Left ventricle myocardium inferior (tissue), 1 donor: ENCODE data around the gene B3GNT7. TPM values are rescaled to one million over a fixed set of nuclear protein-coding genes. Genes with fewer than 3 reads are reported as not detected.

Experiments
- DNase-seq: peaks from one replicate; pipeline ENCODE4 v3.0.0-alpha.2; 2020
- H3K27ac ChIP-seq: fragments of 200-600 bp; replicated peaks from 2 replicates; pipeline ENCODE4 v1.8.0; 2021
- H3K27me3 ChIP-seq: fragments of 200-600 bp; 2 replicates; pipeline ENCODE4 v1.8.0; 2021; ENCODE audit warnings: low read depth
- H3K36me3 ChIP-seq: fragments of 200-600 bp; 2 replicates; pipeline ENCODE4 v1.8.0; 2021
- H3K4me1 ChIP-seq: fragments of 200-600 bp; 2 replicates; pipeline ENCODE4 v1.8.0; 2021
- H3K4me3 ChIP-seq: fragments of 200-600 bp; 2 replicates; pipeline ENCODE4 v1.8.0; 2021; ENCODE audit warnings: mild to moderate bottlenecking, moderate library complexity
- H3K9me3 ChIP-seq: fragments of 200-600 bp; replicated peaks from 2 replicates; pipeline ENCODE4 v1.8.0; 2021
- intact Hi-C: fragments of 100-400 bp; cut with micrococcal nuclease; formaldehyde crosslinking; loops from one replicate; pipeline ENCODE4 v1.11.0; 2022
- microRNA-seq: library from miRNA; unstranded; fragments of <30 nt; microRNA quantifications from one replicate; pipeline ENCODE4 v1.2.0, GENCODE V29; 2020
- total RNA-seq: library from RNA; stranded (reverse); fragmentation: NEBNext Ultra II Directional; extraction: Animal tissue kit (Norgen Biotek cat#: 25700); gene quantifications from one replicate; pipeline ENCODE4 v1.2.1, GENCODE V29; 2021
- TF ChIP-seq, protein P1 (sequence below): fragments of 200-600 bp; IDR thresholded peaks from 2 replicates; pipeline ENCODE4 v1.8.0; 2021; ENCODE audit warnings: antibody characterized with exemption, mild to moderate bottlenecking, borderline replicate concordance
- donor health status: DM: no; HTN: yes; CAD: no; lungs with severe emphysema.

Gene B3GNT7
- total RNA-seq, 1 donor from 2014 or later, result 2.4 TPM

DNA sequence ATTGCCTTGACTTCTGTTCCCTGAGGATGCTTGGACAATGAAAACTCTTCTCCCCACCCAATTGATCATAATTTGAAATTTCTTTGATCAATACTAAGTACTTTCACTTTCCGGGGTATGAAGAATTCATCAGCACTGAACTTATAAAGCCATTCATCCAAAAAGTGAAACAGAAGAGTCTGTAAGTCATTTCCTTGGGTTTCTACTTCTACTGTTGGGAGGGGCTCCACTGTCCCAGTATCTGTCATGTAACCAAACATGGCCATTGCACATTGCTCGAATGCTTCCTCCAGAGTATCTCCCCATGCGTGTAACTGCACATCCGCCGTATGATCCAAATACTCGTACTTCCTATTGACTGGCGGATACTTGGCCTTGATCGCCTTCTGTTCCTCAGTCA, 38.5 kb downstream of the B3GNT7 start:
- TF ChIP-seq, protein P1, sequence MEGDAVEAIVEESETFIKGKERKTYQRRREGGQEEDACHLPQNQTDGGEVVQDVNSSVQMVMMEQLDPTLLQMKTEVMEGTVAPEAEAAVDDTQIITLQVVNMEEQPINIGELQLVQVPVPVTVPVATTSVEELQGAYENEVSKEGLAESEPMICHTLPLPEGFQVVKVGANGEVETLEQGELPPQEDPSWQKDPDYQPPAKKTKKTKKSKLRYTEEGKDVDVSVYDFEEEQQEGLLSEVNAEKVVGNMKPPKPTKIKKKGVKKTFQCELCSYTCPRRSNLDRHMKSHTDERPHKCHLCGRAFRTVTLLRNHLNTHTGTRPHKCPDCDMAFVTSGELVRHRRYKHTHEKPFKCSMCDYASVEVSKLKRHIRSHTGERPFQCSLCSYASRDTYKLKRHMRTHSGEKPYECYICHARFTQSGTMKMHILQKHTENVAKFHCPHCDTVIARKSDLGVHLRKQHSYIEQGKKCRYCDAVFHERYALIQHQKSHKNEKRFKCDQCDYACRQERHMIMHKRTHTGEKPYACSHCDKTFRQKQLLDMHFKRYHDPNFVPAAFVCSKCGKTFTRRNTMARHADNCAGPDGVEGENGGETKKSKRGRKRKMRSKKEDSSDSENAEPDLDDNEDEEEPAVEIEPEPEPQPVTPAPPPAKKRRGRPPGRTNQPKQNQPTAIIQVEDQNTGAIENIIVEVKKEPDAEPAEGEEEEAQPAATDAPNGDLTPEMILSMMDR, result no peak
- no peaks in the 10 kb centered on the region for H3K4me1 ChIP-seq
- DNase-seq, result no peak
- no peak overlapping the region for H3K4me3 ChIP-seq
- no peaks in the 10 kb centered on the region for H3K36me3 ChIP-seq
- no peaks in the 10 kb centered on the region for H3K27me3 ChIP-seq
- no peak overlapping the region for H3K27ac ChIP-seq
- intact Hi-C loops, result no loop called here
- no peaks in the 10 kb centered on the region for H3K9me3 ChIP-seq

DNA sequence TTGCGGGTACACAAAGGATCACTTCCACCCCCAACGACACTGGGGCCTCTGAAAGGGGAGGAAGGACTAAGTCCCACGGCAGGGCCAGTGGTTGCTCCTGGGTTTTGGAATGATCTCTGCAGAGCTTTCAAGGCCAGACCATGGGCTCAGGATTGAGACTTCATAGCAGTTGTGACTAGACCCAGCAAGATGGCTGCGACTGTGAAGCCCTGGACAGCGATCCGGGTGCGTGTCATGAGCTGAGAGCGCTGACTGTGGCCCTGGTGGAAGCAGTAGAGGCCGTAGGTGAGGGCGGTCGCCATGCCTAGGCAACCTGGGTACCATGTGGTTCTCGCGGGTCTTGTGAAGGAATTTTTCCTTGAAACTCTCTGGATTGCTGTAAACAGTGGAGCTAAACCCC, 41.4 kb downstream of the B3GNT7 start:
- Histone ChIP-seq H3K36me3 (no peaks in the 10 kb centered on the region), H3K4me3 (no peak overlapping the region), H3K9me3 (no peaks in the 10 kb centered on the region), H3K27ac (no peak overlapping the region), H3K27me3 (no peaks in the 10 kb centered on the region), H3K4me1 (no peaks in the 10 kb centered on the region)
- DNase-seq, result no peak
- intact Hi-C loops, result no loop called here
- TF ChIP-seq, protein P1, result no peak

DNA sequence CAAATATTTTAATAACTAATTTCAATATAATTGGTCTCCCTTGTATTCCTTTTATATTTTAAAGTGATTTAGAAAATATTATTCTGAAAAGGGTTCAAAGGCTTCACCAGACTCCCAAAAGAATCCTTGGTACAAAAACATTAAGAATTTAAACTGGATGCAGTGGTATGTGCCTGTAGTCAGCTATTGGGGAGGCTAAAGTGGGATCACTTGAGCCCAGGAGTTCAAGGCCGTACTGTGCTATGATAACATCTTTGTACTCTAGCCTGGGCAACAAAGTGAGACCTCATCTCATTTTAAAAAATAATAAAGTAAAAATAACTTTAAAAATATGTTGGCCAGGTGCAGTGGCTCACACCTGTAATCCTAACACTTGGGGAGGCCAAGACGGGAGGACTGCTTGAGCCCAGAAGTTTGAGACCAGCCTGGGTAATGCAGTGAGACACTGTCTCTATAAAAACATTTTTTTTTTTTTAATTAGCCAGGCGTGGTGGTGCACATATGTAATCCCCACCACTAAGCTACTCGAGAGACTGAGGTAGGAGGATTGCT, 54.1 kb downstream of the B3GNT7 start:
- DNase-seq, result no peak
- intact Hi-C loops, result no loop called here
- H3K4me3 ChIP-seq, result no peak overlapping the region
- TF ChIP-seq, protein P1, result no peak
- no peak overlapping the region for H3K27ac ChIP-seq
- H3K4me1 ChIP-seq, result no peaks in the 10 kb centered on the region
- no peaks in the 10 kb centered on the region for H3K27me3 ChIP-seq
- H3K36me3 ChIP-seq, result peaks cover 18% of the 10 kb centered on the region
- no peaks in the 10 kb centered on the region for H3K9me3 ChIP-seq

DNA sequence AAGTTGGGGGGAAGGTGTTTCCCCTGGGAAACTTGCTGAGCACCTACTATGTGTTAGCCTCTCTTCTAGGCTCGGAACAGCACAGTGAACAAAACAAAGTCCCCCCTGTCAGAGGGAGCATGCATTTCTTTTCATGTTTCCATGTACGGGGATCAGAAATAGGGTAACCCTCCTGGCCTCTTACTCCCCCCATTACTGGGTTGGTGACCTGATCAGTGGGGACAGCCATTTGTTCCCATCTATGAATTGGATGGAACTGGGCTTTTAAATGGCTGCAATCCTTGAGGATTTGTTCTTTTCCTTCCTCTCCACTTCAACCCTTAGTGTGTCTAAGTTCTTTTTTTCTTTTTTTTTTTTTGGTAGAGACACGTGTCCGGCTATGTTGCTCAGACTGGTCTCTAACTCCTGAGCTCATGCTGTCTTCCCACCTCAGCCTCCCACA, 55.1 kb downstream of the B3GNT7 start:
- Histone ChIP-seq H3K36me3 (peaks cover 28% of the 10 kb centered on the region), H3K4me3 (no peak overlapping the region), H3K9me3 (no peaks in the 10 kb centered on the region), H3K4me1 (no peaks in the 10 kb centered on the region), H3K27me3 (no peaks in the 10 kb centered on the region), H3K27ac (no peak overlapping the region)
- no peak for DNase-seq
- intact Hi-C loops, result no loop called here
- TF ChIP-seq, protein P1, result no peak

Small RNA genes within 50 kb of the gene (microRNA-seq; reads per million reads assigned to microRNA genes)
- gene MIR4777, result not detected

Other genes starting within 250 kb of the B3GNT7 start
- gene ARMC9, start 197.1 kb upstream of the B3GNT7 start, total RNA-seq, result 3.1 TPM
- gene NCL, start 68.8 kb downstream of the B3GNT7 start, total RNA-seq, result 262 TPM
- gene NMUR1, start 134.7 kb downstream of the B3GNT7 start, total RNA-seq, result 0.41 TPM
- gene TEX44, start 197.2 kb downstream of the B3GNT7 start, total RNA-seq, result not detected